ENCODE data around the gene MGAT2. TPM values are rescaled to one million over a fixed set of nuclear protein-coding genes. Genes with fewer than 3 reads are reported as not detected.

MGAT2 gene
- 45.7 to 53.2 TPM (median 48.3 TPM) in 5 replicates for total RNA-seq (2022; extraction: Qiagen RNA extraction)

DNA sequence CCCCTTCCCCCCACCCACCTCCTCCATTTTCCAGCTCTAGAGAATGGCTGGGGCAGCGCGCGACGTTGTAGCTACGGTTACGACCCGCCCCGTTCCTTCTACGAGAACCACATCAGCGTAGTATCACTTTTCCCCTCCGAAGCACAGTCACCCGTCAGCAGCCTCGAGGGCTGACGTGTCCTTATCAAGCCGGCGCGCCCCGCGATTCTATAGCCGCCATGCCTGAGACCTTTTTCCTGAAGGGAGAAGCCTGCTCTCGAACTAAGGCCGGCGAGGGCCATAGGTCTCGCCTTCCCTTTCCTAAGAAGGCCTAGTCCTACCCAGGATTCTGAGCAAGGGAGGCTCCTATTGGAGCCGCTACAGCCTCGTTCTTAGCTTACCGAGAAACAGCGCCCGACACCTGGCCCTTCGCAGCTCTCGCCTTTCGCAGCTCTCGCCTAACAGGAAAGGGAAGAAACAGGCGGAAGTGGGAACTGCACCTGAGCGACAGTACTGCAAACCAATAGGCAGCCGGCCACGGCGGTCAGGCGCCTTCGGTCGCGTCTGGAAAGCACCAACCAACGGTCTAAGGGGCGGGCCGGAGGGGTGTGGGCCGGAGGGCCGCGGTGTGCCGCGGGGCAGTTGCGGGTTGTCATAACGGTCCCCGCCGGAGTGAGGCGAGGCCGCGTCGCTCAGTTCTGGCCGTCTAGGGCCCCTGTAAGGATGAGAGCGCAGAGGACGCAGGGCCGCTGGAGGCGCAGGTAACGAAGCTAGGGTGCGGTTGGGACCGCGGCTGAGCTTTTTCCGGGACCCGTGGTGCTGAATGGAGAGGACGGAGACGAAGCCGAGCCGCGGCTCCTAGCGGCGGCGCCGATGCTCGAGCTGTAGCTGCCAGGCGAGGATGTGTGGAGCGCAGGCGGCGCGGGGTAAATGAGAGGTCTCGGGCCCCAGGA is at the start of gene MGAT2, which contains the start of gene RPL36AL:
Gene MGAT2, plus strand, starts transcription at position 618 of the 932 bp plus-strand sequence. CDS start 470 bp downstream, outside the sequence.
Gene RPL36AL, minus strand, starts transcription at position 445 of the 932 bp plus-strand sequence. CDS start 1,522 bp downstream, outside the sequence.

GRCh38 chr14:49585803-49586672 is 34.6 kb upstream of the MGAT2 start, which contains the start of gene RPS29:
TSS of gene RPS29 (minus strand) at chr14:49586380. CDS start at chr14:49586346, 34 bp downstream.

DNA sequence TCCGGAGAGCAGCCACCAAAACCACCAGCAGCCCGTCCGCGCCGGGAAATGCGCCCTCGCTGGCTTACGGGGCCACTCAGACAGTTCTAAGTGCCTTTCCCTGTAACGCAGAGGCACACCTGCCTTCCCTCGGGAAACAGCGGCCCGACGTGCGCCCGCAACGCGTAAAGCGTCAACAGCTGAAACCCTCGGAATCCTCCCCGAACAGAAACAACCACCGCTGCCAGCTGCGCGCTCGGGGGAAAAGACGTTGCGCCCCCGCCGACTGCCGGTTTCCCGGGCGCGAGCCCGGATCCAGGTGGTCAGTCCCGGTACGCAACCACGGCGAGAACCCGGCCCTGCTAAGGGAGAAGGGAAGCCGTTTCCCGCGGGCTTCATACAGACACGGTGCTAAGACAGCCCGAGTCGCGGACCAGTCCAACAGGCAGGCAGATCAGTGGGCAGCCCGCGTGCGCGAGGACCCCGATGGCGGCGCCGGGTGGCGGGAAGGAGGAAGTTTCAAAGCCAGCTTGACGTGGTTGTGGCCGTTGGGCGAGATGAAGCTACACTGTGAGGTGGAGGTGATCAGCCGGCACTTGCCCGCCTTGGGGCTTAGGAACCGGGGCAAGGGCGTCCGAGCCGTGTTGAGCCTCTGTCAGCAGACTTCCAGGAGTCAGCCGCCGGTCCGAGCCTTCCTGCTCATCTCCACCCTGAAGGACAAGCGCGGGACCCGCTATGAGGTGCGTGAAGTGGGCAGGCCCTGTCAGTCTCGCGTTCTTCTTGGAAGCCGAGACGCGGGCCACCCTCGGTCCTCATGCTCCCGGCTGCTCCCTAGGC is 21.9 kb upstream of the MGAT2 start, which contains the start of gene LRR1:
Gene LRR1, plus strand, starts transcription at position 456 of the 816 bp plus-strand sequence. Its CDS starts 81 bp downstream, at position 537.

DNA sequence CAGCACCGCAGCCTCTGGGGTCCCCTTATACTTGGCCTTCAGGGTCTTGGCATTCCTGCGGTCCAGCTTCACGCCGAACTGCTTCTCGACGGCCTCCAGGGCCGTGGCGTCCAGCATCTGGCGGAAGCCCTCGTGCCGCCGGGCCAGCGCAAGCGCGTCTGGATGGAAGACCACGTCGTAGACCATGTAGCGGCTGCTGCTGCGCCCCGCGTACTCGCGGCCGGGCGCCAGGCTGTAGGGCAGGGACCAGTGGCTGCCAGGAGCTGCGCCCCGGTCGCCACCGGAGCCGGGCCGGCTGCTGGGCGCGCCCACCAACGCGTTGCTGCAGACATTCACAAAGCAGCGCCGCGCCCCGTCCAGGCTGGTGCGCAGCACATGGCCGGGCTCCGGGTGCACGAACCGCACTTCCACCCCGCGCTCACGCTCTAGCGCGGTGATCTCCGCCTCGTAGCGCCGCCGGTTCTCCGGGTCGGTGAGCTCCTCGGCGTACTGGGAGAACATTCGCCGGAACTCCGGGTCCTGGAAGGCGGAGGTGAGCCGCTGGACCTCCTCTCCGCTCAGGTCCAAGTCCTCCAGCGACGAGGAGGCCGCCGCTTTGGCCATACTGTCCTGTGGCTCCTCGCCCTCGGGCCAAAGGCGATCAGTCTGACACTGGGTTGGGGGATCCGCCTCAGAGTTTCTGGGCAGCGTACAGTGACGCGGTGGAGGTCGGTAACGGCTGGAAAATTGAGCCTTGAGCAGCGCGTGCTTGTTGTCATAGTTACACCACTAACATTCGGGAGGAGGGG is 14.1 kb downstream of the MGAT2 start, which contains the start of gene DNAAF2:
Gene DNAAF2, minus strand, starts transcription at position 698 of the 788 bp plus-strand sequence. Its CDS starts 95 bp downstream, at position 603.

Other genes with a start within 250 kb of the MGAT2 start
- 4,245 to 4,857 TPM (median 4,440 TPM) in 5 replicates for gene RPS29, start 34.4 kb upstream of the MGAT2 start, total RNA-seq (2022; extraction: Qiagen RNA extraction)
- gene LRR1, start 21.9 kb upstream of the MGAT2 start, total RNA-seq (2022; extraction: Qiagen RNA extraction): 43.8 to 52.9 TPM (median 49.2 TPM) in 5 replicates
- gene RPL36AL, start 173 bp upstream of the MGAT2 start, total RNA-seq (2022; extraction: Qiagen RNA extraction): 399 to 570 TPM (median 426 TPM) in 5 replicates
- 10.3 to 12.3 TPM (median 11.3 TPM) in 5 replicates for gene DNAAF2, start 14.4 kb downstream of the MGAT2 start, total RNA-seq (2022; extraction: Qiagen RNA extraction)
- 11.8 to 13.9 TPM (median 13.6 TPM) in 5 replicates for gene POLE2, start 67.4 kb downstream of the MGAT2 start, total RNA-seq (2022; extraction: Qiagen RNA extraction)
- gene KLHDC1, start 72.3 kb downstream of the MGAT2 start, total RNA-seq (2022; extraction: Qiagen RNA extraction): 0.24 to 0.49 TPM (median 0.28 TPM) in 5 replicates
- gene KLHDC2, start 147.4 kb downstream of the MGAT2 start, total RNA-seq (2022; extraction: Qiagen RNA extraction): 28.5 to 35.7 TPM (median 35.3 TPM) in 5 replicates
- 26.1 to 32.9 TPM (median 31.6 TPM) in 5 replicates for gene NEMF, start 232.0 kb downstream of the MGAT2 start, total RNA-seq (2022; extraction: Qiagen RNA extraction)